HG02588 (cell line): ENCODE results near the gene PROB1.
"Not testable (repeated sequence)": the region's sequence is repeated elsewhere in the genome, so short reads cannot be mapped to it uniquely, and the experiment has no call there.

Experiments
- ATAC-seq: cut with Tn5 transposase; IDR thresholded peaks from one replicate; pipeline ENCODE4 v1.9.1; 2021; ENCODE audit warnings: mild to moderate bottlenecking, moderate library complexity; ENCODE audit not compliant: unreplicated experiment

PROB1 gene

DNA sequence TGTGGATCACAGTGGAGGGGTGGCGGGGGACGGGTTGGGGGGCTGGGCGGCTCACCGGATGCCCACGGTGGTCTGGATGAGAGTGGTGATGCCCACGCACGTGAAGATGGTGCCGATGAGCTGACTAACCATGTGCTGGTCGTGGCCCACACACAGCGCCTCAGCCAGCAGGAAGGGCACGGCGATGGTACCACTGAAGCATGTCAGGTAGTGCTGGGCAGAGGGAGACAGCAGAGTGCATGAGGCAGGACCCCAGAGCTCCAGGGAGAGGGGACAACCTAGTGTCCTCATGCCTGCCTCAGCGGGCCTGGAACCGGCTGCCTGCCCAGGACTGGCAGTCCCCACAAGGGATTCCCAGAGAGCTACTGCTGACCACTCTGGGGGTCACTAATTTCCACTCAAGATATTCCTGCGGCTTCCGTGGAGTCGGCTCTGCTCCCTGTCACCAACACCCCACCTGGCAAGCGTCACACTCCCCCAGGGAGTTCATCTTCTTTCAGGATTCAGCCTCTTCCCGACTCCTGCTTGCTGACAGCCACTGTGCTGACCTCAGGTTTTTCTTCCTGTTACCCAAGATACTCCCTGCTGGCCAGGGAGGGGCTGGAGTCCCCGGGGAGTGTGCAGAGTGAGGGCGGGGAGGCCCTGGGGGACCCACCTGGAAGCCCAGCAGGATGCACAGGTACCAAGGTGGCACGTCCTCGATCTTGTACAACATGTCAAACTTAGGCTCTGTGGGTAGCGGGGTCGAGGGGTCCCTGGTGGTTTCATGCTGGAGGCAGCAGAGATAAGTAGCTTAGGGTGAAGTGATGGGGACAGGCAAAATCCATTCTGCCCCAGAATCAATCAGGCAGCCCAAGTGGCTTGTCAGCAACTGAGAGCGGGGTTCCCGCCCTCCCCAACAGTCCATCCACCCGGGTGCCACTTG lies 12.8 kb downstream of the PROB1 start:
- no peak for ATAC-seq

DNA sequence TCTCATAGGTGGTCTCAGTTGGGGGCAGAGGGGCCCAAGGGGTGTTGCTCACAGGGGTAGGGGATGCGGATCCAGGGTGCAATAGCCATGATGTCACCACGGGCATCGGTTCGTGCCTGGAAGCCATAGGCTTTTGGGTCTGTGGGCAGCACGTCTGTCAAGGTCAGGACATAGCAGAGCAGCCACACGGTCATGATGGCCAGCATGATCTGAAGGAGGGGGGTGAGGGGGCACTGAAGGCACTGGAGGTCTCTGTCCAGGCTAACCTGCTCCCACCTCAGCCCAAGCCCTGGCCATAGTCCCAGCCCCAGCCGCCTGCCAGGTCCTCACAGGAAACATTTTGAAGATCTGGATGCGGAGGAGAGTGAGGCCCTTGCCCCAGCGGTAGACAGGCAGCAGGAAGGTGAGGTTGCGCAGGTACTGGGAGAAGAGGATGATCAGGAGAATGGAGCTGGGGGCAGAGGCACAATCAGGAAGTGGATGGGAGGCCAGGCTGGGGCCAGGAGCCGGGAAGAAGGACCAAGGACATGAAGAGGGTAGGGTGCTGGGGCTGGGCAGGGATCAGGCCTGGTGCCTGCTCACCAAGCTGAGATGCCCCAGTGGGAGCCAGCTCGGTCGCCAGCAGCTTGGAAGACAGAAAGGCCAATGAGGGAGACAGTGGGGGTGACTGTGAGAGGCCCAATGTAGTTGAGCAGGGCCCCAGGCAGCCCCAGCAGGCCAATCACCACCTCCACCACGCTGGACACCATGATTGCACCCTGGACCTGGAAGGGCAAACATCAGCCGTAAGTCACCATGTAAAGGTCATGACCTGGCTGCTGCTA lies 15.1 kb downstream of the PROB1 start:
- no peak for ATAC-seq

DNA sequence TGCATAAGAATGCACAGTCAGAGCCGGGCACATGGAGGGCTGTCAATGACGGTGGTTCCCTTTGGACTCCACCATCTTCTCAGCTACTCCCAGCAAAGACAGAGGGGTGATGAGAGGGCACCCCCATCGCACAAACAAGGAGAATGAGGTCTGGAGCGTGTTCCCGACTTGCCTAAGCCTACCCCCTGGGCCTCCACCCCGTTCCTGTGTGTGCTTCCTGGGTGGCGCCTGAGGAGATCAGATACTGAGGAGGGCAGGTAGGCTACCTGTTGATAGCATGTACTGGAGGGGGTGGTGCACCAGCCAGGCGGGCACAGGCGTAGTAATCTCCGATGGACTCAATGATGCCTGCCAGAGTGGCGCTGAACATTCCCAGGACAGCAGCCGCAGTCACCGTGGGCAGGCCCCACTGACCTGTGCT lies 16.0 kb downstream of the PROB1 start:
- no peak for ATAC-seq

DNA sequence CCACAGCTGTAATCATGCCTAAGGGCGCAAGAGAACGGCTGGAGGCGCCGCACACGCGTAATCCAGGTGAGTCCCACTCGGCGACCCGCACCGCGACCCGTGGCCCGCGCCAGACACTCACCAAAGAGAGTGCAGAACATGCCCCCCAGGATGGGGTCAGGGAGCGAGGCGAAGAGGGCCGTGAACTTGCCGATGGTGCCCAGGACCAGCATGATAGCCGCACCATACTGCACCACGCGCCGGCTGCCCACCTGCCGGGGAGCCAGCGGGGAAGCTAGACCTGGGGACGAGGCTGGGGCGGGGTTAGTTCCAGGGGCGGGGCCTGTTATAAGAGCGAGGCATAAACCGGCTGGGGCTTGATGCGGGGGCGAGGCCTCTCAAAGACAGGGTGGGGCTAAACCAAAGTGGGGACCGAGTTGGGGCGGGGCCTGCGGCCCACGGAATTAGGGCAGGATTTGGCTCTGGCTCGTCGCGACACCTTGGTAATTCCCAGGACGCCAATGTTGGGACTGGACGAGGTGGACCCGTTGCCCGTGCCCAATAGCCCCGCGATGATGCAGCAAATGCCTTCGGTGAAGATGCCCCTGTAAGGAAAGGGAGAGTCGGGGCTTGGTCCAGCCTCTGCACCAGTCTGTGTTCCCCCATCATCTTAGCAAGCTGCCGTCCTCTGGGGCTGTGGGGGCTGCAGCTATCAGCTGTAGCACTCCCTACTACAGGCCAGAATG lies 16.6 kb downstream of the PROB1 start:
- ATAC-seq = no peak

DNA sequence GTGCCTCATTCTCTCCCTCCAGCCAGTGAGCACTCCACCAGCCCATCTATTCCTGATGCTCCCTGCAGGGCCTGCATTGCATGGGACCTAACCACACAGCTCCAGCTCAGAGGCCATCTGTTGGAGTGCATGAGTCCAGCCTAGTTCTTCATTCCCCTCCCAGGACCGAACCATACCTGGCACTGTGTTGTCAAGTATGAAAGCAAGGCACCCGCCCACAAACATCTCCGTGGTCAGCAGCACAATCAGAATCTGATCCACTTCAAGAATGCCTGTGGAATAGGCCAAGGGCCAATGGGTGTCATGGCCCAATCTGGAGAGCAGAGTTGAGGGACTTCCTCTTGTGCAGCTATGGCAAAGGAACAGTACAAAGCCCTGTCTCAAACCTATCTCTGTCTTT lies 17.7 kb downstream of the PROB1 start:
- ATAC-seq = no peak

DNA sequence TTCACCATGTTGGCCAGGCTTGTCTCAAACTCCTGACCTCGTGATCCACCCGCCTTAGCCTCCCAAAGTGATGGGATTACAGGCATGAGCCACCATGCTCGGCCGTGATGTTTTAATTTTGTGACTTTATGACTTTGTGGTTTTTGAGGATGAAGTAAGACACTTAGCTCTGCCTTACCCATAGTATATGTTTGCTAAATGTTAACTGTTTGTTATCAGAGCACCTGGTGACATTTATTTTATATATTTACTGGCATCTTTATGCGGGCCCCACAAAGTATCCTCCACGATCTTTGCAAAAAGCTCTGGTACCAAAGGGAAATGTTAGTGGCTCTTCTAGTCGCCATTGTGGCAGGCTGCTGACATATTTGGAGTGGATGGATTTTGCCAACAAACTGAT lies 18.5 kb downstream of the PROB1 start:
- ATAC-seq = no peak

DNA sequence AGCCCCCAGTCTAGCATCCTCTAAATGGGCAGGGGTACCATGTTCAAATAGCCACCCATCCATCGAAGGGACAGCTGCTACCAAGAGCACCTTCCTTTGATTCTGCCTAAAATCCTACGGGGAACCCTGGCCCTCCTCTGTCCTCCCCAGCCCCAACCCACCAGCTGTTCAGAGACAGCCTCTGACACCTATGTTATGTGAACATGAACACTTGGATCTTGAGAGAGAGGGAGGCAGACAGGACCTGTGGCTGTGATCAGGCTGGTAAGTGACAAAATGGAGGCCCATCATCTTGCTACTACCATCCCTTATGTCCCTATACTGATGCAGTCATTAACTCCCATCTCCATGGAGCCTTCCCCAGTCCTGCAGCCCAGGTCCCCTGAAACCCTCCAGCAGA lies 20.0 kb downstream of the PROB1 start:
- ATAC-seq = no peak

DNA sequence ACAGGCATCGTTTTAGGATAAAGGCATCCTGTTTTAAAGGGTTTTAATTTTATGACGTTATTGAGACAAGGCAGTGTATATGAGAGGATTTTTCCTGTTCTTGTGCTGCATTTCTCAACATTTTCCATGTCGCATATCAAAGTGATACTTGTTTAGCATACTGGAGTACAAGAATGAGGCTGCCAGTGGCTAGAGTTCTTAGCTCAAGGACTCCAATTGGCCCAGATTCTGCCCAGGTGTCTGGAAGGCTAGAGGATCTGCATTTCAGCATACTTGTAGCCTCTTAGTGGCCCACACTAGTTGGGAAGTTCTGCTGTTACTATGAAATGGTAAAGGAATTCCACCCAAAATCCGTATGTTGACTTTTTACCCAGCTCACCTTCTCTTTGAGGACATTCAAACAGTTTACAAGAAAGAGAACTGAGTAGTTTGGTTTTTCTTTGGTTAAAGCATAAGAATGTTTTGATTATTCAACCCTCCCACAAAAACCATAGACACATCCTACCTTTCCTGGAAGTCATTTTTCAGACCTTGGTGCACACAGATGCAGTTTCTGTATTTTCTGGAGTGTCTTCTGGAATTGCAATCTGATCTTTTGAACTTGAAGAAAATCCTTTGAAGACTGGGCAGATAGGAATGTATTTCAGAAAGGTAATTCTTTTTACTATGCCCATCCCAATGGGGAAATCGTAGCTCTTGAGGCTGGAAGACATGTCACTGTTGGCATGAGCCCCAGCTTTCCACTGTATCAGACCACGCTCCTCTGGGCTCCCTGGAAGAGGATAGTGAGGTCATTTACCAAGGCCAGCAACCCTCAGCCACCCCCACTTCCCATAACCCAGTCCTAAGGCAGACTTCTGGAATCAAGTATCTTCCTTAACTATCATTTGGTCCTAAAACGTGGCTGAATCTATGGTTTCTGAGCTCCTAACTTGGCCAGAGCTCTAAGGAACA lies 23.1 kb downstream of the PROB1 start:
- ATAC-seq = no peak

DNA sequence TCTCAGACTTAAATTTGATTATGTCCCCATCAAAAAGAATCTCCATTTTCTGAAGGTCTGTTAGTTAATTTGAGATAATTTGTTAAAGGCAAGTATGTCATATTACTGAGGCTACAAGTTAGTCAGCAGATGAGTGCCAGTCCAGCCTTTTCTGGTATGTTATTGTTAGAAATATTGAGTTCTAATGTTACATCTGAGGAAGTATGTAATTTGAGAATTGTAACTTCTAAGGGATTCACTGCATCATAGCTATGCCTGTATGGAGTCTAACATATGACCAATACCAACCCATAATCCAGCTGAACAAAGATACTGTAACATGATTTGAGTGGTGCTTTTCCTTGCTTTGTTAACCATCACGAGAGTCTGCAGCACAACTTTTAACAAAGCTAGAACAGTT lies 25.7 kb downstream of the PROB1 start:
- ATAC-seq = no peak

DNA sequence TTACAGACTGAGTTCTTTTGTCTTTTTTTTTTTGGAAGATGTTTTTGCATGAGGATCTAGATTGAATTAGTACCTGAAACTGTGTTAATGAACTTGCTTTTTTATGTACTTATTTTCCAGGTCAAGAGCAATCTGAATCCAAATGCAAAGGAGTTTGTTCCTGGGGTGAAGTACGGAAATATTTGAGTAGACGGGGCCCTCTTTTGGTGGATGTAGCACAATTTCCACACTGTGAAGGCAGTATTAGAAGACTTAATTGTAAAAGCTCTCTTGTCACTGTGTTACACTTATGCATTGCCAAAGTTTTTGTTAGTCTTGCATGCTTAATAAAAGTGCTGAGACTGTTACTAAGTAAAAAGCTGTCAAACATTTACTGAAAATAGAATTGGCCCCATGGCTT lies 26.3 kb downstream of the PROB1 start:
- no peak for ATAC-seq

DNA sequence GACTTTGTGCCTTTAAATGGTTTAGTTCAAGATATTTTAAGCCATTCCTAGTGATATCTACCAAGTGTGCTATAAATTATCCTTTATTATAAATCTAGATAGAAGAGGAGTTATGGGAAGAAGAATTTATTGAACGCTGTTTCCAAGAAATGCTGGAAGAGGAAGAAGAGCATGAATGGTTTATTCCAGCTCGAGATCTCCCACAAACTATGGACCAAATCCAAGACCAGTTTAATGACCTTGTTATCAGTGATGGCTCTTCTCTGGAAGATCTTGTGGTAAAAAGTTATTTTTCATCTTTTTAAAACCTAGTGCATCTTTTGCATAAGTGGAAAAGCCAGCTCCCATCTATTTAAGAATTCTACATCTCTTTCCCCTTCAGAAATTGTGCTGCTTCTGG lies 30.4 kb downstream of the PROB1 start:
- no peak for ATAC-seq

DNA sequence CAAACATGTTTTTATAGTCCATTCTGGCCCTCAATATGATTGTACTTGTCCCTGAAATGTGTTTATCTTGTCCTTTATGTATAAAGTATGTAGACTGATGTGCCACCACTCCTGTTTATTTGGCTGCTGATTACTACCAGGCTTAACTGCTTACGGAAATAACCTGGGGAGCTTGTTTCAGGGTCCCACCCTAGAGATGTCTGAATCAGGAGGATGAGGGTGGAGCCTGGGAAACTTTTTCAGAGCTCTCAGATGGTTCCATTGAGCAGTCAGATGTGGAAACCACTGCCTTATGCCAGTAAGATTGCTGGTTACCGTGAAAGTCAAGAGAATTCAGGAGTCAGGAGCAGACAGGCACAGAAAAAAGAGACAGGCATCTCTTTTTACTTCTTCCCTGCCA lies 31.0 kb downstream of the PROB1 start:
- no peak for ATAC-seq

DNA sequence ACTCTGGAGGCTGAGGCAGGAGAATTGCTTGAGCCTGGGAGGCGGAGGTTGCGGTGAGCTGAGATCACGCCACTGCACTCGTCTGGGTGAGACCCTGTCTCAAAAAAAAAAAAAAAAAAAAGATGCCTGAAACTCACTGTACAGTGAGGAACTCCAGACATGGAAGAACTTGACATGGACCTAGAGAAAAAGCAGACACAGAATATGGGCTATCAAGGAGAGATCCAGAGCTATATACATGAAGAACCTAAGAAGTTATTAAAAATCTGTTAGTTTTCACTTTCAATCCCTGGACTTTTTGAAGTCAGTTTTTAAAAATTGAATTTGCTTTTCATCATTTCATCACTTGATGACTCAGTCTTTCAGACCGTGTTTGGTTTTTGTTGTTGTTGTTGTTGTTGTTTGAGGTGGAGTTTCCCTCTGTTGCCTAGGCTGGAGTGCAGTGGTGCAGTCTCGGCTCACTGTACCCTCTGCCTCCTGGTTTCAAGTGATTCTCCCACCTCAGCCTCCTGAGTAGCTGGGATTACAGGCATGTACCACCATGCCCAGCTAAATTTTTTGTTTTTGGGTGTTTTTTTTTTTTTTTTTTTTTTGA lies 33.0 kb downstream of the PROB1 start:
- no peak for ATAC-seq

DNA sequence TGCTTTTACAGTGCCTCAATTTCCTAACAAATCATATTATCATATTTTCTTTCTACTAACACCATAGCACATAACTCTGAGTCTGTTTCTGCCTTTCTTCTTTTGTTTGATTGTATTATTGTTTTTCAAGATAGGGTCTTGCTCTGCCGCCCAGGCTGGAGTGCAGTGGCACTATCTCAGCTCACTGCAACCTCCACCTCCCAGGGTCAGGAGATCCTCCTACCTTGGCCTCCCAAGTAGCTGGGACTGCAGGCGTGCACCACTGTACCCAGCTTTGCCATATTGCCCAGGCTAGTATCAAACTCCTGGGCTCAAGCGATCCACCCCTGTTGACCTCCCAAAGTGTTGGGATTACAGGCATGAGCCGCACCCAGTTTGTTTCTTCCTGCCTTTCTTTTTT lies 34.5 kb downstream of the PROB1 start:
- ATAC-seq = no peak

DNA sequence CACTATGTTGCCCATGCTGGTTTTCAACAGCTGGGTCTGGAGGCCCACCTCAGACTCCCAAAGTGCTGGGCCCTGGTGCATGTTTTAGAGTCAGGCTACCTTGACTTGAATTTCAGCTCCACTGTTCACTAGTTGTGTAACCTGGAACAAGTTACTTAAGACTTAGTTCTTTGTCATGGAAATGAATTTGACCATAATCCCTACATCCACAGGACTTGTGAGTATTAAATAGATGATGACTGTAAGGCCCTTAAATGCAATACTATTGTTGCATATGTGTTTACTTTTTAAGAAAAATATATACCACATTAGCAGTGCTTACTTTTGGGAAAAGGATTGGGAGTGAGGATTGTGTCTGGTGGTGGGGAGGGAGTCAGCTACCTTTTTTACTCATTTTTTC lies 36.8 kb downstream of the PROB1 start:
- no peak for ATAC-seq

DNA sequence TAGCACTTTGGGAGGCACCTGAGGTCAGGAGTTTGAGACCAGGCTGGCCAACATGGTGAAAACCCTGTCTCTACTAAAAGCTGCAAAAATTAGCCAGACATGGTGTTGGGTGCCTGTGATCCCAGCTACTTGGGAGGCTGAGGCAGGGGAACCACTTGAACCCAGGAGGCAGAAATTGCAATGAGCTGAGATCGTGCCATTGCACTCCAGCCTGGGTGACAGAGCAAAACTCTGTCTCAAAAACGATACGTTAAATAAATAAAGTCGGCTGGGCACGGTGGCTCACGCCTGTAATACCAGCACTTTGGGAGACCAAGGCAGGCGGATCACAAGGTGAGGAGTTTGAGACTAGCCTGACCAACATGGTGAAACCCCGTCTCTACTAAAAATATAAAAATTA lies 39.0 kb downstream of the PROB1 start:
- not testable (repeated sequence) for ATAC-seq

DNA sequence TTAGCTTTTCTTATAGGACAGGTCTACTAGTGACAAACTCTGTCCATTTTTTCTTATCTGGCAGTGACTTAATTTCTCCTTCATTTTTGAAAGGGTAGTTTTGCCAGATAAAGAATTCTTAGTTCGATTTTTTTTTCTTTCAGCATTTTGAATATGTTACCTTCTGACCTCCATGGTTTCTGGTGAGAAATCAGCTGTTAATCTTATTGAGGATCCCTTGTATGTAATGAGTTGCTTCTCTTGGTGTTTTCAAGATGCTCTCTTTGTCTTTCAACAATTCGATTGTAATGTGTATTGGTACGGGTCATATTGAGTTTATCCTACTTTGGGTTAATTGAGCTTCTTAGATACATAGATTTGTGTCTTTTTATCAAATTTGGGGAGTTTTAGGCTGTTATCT lies 40.7 kb downstream of the PROB1 start:
- no peak for ATAC-seq

DNA sequence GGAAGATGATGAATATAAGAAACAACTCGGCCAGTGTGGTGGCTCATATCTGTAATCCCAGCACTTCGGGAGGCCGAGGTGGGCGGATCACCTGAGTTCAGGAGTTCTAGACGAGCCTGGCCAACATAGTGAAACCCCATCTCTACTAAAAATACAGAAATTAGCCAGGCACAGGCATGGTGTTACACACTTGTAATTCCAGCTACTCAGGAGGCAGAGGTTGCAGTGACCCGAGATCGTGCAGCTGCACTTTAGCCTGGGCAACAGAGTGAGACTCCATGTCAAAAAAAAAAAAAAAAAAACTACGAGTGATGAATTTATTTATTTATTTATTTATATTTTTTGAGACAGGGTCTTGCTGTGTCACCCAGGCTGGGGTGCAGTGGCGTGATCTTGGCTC lies 47.0 kb downstream of the PROB1 start:
- ATAC-seq = not testable (repeated sequence)

DNA sequence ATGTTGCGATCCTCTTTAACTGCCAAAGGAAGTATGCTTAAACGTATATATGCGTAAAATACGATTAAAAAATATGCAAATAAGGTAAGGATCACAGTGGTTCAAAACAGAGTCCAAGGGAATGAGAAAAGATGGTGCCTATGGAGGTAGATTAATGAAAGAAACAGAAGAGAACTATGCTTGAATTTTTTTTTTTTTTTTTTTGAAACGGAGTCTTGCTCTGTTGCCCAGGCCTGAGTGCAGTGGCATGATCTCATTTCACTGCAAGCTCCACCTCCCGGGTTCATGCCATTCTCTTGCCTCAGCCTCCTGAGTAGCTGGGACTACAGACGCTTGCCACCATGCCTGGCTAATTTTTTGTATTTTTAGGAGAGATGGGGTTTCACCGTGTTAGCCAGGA lies 49.5 kb downstream of the PROB1 start:
- ATAC-seq = not testable (repeated sequence)

DNA sequence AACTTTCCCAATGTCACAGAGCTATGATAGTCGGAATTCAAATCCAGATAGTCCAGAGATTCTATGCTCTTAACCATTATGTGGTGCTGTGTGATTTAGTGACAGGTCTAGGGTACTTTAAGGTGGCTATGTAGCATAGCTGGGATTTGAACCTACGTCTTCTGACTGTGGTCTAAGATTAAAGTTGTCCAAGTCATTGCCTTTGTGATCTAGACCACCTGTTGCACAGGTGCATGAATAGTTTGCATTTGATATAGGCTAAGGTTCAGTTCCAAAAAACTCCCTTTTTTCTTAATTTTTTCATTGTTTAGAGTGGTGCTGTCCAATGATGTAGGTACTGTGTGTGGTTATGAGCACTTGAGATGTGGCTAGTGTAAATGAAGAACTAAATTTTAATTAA lies 50.7 kb downstream of the PROB1 start:
- no peak for ATAC-seq
